Measurements from ENCODE around the gene MICALL2.

Gene MICALL2

DNA sequence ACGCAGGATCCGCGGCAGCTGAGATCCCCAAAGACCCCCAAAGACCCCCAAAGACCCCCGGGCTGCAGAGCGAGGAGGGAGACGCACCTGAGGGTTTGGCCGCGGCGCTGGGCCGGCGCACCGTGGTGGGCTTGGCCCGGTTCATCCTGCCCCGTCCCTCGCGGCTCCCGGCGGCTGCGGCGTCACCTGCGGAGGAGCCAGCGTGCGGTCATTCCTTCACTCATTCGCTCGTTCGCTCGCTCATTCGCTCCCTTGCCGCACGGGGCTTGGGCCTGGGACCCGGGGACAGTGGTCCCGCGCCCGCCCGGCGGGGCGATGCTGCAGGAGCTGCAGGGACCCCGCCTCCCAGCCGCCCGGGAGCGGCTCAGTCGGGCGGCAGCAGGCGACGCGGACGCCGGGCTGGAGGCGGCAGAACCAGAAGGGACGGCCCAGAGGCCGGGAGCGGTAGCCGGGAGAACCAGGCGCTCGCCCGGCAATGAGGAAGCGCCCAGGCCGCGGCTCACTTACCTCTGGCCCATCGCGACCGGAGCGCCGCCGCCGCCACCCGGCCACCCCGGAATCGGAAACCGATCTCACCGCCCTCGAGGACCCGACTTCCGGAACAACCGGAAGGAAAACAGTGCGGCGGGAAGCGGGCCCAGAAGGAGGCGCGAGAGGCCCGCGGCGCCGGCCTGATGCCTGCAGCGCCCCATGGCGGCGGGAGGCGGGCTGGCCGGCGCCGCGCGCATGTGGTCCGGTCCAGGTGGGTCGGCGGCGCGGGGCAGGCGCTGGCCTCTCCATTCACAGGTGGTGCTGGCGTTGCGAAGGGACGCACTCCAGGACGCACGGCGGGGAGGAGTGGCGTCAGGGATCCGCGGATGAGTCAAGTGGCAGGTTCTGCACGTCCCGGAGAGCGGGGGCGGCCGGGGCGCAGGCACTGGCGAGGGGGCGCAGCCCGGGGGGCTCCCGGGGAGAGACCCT, 44.8 kb upstream of the MICALL2 start, which contains the start of gene INTS1 (continued):
- TF ChIP-seq ZNF514 (tag by site-specific recombination; IDR thresholded peaks at IDR 0.05): no peak
- TF ChIP-seq, protein P1, sequence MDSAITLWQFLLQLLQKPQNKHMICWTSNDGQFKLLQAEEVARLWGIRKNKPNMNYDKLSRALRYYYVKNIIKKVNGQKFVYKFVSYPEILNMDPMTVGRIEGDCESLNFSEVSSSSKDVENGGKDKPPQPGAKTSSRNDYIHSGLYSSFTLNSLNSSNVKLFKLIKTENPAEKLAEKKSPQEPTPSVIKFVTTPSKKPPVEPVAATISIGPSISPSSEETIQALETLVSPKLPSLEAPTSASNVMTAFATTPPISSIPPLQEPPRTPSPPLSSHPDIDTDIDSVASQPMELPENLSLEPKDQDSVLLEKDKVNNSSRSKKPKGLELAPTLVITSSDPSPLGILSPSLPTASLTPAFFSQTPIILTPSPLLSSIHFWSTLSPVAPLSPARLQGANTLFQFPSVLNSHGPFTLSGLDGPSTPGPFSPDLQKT (IDR thresholded peaks at IDR 0.05; ENCODE audit: borderline replicate concordance, low read depth, low read length): peak; percentile 69; the same call in 1 of the 2 replicates
- TF ChIP-seq ZFP41 (tag by site-specific recombination; IDR thresholded peaks at IDR 0.05; ENCODE audit: borderline replicate concordance): no peak
- TF ChIP-seq, protein P2, sequence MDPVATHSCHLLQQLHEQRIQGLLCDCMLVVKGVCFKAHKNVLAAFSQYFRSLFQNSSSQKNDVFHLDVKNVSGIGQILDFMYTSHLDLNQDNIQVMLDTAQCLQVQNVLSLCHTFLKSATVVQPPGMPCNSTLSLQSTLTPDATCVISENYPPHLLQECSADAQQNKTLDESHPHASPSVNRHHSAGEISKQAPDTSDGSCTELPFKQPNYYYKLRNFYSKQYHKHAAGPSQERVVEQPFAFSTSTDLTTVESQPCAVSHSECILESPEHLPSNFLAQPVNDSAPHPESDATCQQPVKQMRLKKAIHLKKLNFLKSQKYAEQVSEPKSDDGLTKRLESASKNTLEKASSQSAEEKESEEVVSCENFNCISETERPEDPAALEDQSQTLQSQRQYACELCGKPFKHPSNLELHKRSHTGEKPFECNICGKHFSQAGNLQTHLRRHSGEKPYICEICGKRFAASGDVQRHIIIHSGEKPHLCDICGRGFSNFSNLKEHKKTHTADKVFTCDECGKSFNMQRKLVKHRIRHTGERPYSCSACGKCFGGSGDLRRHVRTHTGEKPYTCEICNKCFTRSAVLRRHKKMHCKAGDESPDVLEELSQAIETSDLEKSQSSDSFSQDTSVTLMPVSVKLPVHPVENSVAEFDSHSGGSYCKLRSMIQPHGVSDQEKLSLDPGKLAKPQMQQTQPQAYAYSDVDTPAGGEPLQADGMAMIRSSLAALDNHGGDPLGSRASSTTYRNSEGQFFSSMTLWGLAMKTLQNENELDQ (tag by site-specific recombination; IDR thresholded peaks at IDR 0.05; ENCODE audit: low read depth): no peak
- no peak for TF ChIP-seq ZNF654 (tag by site-specific recombination; IDR thresholded peaks at IDR 0.05; ENCODE audit: low read depth)
- TF ChIP-seq MYNN (tag by site-specific recombination; IDR thresholded peaks at IDR 0.05; ENCODE audit: borderline replicate concordance): no peak
- TF ChIP-seq, protein P3, sequence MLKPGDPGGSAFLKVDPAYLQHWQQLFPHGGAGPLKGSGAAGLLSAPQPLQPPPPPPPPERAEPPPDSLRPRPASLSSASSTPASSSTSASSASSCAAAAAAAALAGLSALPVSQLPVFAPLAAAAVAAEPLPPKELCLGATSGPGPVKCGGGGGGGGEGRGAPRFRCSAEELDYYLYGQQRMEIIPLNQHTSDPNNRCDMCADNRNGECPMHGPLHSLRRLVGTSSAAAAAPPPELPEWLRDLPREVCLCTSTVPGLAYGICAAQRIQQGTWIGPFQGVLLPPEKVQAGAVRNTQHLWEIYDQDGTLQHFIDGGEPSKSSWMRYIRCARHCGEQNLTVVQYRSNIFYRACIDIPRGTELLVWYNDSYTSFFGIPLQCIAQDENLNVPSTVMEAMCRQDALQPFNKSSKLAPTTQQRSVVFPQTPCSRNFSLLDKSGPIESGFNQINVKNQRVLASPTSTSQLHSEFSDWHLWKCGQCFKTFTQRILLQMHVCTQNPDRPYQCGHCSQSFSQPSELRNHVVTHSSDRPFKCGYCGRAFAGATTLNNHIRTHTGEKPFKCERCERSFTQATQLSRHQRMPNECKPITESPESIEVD (tag by site-specific recombination; IDR thresholded peaks at IDR 0.05): no peak
- TF ChIP-seq MZF1 (tag by site-specific recombination; IDR thresholded peaks at IDR 0.05; ENCODE audit: borderline replicate concordance): no peak
- TF ChIP-seq, protein P4, sequence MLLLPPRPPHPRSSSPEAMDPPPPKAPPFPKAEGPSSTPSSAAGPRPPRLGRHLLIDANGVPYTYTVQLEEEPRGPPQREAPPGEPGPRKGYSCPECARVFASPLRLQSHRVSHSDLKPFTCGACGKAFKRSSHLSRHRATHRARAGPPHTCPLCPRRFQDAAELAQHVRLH (tag by site-specific recombination; IDR thresholded peaks at IDR 0.05): peak; percentile 97
- TF ChIP-seq BCL11B (tag by site-specific recombination; IDR thresholded peaks at IDR 0.05; ENCODE audit: low read depth): no peak
- TF ChIP-seq, protein P5, sequence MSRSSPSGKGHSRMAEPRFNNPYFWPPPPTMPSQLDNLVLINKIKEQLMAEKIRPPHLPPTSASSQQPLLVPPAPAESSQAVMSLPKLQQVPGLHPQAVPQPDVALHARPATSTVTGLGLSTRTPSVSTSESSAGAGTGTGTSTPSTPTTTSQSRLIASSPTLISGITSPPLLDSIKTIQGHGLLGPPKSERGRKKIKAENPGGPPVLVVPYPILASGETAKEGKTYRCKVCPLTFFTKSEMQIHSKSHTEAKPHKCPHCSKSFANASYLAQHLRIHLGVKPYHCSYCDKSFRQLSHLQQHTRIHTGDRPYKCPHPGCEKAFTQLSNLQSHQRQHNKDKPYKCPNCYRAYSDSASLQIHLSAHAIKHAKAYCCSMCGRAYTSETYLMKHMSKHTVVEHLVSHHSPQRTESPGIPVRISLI (tag by site-specific recombination; IDR thresholded peaks at IDR 0.05): no peak
- TF ChIP-seq ZNF114 (tag by site-specific recombination; IDR thresholded peaks at IDR 0.05): no peak
- peak; percentile 81 for TF ChIP-seq ZNF335 (tag by site-specific recombination; conservative IDR thresholded peaks at IDR 0.05)
- no peak for TF ChIP-seq ZNF747 (tag by site-specific recombination; IDR thresholded peaks at IDR 0.05)
- peak; percentile 84 for TF ChIP-seq ZBTB20 (tag by site-specific recombination; IDR thresholded peaks at IDR 0.05)
- peak; percentile 61; the same call in 1 of the 2 replicates for TF ChIP-seq KLF10 (tag by site-specific recombination; IDR thresholded peaks at IDR 0.05)
- TF ChIP-seq ZNF274 (IDR thresholded peaks at IDR 0.05; ENCODE audit: low read length): no peak
- no peak for TF ChIP-seq ZNF274 (tag by site-specific recombination; IDR thresholded peaks at IDR 0.05; ENCODE audit: borderline replicate concordance)
- no peak for TF ChIP-seq ZNF37A (tag by site-specific recombination; IDR thresholded peaks at IDR 0.05)
- TF ChIP-seq ZNF184 (tag by site-specific recombination; IDR thresholded peaks at IDR 0.05): no peak
- TF ChIP-seq ZBTB17 (tag by site-specific recombination; IDR thresholded peaks at IDR 0.05): no peak
- no peak for TF ChIP-seq ZNF571 (tag by site-specific recombination; IDR thresholded peaks at IDR 0.05)
- TF ChIP-seq, protein P6, sequence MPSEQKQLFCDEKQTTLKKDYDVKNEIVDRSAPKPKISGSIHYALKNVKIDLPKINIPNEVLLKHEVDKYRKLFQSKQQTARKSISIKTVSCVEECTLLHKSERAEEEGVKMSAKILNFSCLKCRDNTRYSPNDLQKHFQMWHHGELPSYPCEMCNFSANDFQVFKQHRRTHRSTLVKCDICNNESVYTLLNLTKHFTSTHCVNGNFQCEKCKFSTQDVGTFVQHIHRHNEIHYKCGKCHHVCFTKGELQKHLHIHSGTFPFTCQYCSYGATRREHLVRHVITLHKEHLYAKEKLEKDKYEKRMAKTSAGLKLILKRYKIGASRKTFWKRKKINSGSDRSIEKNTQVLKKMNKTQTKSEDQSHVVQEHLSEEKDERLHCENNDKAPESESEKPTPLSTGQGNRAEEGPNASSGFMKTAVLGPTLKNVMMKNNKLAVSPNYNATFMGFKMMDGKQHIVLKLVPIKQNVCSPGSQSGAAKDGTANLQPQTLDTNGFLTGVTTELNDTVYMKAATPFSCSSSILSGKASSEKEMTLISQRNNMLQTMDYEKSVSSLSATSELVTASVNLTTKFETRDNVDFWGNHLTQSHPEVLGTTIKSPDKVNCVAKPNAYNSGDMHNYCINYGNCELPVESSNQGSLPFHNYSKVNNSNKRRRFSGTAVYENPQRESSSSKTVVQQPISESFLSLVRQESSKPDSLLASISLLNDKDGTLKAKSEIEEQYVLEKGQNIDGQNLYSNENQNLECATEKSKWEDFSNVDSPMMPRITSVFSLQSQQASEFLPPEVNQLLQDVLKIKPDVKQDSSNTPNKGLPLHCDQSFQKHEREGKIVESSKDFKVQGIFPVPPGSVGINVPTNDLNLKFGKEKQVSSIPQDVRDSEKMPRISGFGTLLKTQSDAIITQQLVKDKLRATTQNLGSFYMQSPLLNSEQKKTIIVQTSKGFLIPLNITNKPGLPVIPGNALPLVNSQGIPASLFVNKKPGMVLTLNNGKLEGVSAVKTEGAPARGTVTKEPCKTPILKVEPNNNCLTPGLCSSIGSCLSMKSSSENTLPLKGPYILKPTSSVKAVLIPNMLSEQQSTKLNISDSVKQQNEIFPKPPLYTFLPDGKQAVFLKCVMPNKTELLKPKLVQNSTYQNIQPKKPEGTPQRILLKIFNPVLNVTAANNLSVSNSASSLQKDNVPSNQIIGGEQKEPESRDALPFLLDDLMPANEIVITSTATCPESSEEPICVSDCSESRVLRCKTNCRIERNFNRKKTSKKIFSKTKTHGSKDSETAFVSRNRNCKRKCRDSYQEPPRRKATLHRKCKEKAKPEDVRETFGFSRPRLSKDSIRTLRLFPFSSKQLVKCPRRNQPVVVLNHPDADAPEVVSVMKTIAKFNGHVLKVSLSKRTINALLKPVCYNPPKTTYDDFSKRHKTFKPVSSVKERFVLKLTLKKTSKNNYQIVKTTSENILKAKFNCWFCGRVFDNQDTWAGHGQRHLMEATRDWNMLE (tag by site-specific recombination; conservative IDR thresholded peaks at IDR 0.05; ENCODE audit: low read depth): peak; percentile 99
- no peak for TF ChIP-seq HOXA7 (CRISPR knock-in tag; IDR thresholded peaks at IDR 0.05; ENCODE audit: borderline replicate concordance)
- TF ChIP-seq ZNF48 (tag by site-specific recombination; IDR thresholded peaks at IDR 0.05): no peak
- no peak for TF ChIP-seq ZNF391 (tag by site-specific recombination; IDR thresholded peaks at IDR 0.05; ENCODE audit: borderline replicate concordance, low read depth)
- no peak for TF ChIP-seq GLI4 (tag by site-specific recombination; IDR thresholded peaks at IDR 0.05)
- no peak for TF ChIP-seq GFI1B (tag by site-specific recombination; IDR thresholded peaks at IDR 0.05)

Data from HEK293 (cell line).